GM18526 (cell line): ENCODE results near the gene DUSP22.

ENCODE experiments used
- POLR2A ChIP-seq: IDR thresholded peaks from 3 replicates; pipeline ENCODE4 v1.6.1; 2011; ENCODE audit not compliant: insufficient read length; ENCODE audit errors: extremely low read depth

The DUSP22 gene

DNA sequence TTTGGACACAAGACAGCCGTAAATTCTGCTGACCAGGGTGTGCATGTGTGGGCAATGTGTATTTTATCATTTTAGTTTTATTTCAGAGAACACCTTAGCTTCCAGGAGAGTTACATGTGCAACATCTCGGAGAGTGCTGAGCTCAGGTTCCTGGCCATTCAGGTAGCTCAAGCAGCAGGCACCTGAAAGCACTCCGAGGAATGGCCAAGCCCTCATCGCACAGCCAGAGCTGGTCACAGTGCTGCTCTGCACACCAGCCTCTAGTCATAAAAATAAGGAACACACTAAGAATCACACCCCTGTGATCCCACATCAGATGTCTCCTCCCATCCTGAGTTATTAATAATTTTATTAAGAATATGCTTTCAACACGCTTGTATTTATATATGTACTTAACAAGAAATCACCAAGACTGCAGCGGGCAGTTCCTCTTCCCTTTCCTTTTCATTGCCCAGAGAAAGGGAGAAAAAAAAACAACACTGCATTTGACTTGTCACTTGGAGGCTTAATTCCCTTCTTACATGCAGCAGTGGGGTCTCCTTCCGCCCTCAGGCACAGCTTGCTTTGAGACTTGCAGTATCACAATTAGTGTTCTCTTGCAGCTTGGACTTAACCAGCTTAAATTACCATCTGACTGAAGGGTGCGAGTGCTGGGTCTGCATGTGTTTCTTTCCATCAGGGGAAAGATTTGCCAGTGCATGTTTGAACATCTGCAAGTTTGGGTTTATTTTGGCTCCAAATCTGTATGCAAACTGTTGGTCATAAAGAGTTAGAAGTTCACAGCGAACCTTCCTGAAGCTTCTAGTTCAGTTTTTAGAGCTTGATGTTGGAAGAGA, 63.3 kb downstream of the DUSP22 start:
- no peak for TF ChIP-seq POLR2A

DNA sequence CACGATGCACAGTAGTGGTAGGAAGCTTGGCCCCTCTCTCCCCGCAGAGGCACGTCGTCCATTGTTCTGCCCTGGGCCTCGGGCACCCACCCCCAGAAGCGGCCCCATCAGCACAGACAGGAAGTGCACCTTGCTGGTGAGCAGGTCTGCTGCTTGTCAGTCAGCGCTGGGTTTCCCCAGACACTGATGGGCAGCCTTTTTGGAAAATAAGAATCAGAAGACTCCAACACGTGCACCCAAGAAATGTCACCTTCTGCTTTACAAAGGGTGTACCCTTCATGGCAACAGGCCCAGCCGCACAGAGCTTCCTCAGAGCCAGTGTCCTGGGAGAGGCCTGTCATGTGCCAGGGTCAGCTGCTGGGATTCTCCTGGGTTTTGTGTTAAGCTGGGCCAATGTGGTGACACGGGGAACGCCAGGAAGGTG, 64.6 kb downstream of the DUSP22 start:
- no peak for TF ChIP-seq POLR2A

DNA sequence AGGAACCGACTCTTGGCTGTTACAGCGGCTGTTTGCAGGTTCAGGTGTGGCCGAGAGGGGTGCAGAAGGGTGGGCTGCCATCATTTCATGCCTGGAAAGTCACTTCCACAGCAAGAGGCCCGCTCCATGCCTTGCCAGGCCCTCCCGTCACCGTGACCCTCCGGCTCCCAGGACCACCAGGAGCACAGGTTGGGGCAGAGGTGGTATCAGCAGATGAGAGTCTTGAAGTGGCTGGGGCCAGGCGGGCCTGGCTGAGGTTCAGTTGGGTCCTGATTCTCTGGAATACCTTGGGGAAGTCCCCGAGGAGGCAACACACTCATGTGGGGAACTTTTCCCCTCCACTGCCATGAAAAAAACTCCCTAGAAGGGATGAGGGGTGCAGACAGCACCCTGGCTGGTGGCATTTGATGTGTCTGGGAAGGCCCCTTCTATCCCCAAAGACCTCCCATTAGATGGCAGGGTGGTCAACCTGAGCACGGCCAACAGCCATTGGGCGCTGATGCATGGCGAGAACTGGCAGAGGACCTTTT, 65.0 kb downstream of the DUSP22 start:
- no peak for TF ChIP-seq POLR2A

DNA sequence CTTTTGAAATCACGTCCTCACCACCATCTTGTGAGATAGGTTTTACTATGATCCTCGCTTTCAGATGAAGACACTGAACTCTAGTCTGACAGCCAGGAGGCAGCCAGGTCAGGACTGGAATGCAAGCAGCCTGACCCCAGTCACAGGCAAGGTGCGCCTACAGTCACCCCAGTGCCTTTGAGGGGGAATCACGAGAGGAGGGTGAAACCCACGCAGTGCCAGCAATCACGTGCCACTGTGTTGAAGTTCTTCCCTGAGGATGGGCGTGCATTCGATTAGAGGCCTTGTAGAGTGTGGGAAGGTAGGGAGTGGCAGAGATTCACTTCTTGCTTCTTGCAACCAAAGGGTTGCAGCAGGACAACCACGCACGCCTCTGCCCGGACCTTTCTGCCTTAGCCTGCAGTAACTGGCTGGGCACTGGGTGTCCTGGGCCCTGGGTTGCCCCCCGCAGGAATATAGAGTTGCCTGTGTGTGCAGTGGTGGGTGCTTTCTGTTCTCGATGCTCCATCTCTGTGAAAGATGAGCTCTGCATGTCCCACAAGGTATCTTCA, 65.6 kb downstream of the DUSP22 start:
- TF ChIP-seq POLR2A: no peak

DNA sequence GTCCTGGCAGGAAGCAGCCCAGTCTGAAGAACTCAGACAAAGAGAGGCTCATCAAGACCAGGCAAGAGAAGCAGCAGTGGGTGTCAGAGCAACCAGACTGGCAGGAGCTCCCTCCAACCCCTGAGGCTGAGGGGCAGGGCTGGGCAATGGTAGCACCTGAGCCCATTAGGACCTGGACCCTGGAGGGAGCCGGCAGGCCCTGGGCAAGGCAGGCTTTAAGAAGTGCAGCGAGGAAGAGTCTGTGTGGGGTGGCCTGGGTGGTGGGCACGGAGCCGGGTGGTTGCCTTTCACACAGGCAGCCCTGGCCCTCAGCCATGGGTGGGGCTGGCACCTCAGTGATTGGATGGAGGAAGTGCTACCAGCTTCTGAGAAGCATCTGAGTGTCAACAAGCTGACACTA, 66.1 kb downstream of the DUSP22 start:
- TF ChIP-seq POLR2A: no peak

DNA sequence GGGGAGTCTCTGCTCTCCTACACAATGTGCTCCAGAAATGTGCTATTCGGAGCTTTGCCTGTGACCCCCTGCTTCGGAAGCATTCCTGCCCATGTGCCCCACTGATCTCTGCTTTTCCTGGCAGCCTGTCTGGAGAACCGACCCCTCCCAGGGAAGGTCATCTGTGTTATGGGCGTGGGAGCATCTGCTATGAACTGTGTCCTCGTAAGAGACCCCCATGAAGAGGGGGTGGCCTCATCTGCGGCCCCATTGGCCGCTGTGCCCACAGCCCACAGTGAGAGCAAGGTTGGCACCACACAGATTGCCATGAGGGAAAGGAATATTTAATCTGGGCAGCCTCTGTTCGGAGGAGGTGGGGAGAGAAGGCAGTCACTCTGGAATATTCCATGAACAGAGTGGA, 66.6 kb downstream of the DUSP22 start:
- no peak for TF ChIP-seq POLR2A

DNA sequence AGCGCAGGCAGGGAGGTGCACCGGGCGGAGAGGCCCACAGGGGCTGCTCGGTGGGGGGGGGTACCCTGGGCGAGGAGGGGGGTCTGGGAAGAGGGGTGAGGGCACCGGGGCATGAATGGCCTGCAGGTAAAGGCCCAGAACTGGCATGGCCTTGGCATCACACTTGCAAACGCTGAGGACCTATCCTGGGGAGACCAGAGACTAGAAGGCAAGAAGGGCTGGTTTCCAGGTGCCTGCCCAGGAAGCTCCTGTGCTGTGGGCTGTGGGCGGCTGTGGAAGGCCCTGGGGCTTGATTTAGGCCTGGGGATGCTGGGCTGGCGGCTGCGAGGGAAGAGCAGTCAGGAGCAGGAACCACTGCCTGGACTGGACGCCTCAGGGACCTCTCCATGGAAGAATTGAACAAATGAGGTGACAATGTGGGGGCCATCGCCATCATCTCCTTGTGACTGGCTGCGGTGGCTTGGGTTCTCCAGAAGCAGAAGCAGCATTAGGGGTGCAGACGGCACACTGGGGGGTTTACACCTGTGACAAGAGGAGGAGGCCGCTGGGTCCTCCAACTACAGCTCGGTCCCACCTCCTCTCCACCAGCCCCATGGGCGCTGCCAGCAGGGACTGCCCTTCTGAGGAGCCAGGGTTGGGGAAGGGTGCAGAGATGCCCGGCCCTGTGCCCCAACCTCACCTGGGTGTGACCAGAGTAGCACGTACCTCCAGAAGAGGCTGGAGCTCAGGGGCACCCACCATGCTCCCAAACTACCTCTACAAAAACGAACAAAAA, 67.2 kb downstream of the DUSP22 start:
- TF ChIP-seq POLR2A: no peak

DNA sequence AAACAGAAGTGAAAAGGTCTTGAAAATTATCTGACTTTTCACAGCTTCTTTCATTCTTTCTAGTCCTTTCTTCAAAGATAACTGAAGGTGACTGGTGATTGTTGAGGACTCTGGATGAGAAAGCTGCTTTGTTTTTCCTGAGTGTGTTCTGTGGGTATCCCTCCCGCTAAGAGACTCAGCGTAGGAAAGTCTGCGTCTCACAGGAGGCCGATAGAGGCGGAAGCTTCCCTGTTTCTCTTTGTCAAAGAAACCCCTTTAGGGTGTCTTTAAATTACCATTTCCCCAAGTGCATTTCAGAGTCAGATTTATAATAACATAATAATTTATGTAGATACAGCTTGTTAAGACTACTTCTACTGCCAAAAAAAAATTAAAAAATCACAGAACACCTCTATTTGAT, 68.1 kb downstream of the DUSP22 start:
- no peak for TF ChIP-seq POLR2A

DNA sequence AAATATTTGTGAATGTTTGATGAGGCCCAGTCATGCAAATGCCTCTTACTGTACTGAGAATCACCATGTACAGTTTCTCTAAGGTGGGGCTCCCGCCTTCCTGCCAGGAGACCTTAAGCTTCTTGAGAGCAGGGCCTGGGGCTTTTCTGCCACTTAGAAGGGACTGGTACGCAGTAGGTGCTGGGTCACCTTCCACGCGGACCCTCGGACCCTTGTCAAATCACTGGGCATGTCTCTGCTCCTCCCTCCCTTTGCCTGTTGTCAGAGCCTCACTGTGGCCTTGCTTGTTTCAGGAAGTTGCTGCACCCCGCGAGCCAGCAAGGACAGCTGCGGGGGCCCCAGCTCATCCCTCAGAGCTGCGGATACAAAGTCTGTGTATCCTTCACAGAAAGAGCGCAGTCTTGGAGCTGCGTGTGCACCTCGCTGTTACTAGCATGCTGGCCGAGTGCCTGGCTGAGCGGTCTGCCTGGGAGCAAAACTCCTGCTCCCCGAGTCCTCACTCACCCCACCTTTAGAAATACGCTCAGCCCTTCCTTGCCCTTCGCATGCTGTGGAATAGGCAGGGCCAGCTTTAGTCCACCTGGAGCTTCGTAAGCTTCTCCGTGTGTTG, 68.6 kb downstream of the DUSP22 start:
- no peak for TF ChIP-seq POLR2A

DNA sequence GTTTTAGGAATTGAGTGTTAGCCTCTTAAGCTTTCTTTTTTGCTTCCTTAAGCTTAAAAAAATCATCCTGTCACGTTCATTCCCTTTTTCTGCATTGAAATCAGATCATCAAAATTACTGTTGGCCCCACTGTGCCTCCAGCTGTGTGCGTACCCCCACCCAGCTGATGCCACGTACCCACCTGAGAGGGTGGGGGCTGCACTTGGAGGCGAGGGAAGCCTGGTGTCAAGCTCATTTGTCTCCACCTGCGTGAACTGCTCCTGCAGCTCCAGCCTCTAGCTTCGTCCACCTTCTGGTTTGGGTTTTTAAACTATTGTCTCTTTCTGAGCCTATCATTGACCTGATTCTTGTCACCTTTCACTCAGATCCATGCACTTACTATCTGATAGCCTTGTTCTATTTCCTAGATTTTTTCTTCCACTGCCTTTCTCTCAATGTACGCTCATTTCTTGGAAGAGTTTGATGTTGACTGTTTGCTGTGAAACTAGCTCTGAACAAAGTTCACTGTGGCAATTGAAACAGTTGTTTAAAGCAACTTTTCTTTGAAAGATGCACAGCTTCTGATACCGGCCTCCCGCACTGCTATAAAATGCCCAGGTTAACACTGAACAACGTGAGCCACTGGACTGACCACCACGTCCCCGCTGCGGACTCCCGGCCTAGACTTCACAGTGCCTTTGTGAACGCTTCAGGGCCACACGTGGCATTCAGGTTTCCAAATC, 69.3 kb downstream of the DUSP22 start:
- no peak for TF ChIP-seq POLR2A

DNA sequence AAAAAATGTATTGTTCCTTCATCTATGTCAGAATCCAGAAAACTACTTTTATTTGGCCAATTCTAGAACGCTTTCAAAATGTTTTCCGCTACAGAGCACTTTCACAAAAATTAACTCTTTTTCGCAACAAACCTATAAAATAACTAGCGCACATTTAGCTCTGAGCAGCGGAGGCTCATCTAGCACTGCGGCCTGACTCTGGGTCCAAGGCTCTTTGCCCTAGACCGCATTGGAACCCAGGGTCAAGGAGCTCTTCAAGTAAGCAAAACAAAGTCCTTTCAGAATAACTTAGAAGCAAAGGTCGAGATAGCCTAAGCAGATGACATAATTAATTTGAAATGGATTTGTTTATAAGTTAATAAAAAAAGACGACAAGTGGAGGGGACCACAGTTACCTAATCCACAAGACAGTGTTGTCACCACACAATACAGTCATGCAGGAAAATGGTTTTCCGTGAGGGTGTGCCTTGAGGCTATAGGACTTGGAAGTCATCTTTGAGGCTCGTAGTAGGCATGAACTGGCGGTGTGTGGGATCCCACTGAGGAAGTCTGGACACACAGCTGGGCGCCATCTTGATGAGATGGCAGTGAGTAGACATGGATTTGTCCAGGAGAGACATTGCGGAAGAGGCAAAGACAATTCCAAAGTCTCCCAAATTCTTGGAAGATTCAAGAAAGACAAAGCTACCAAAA, 70.1 kb downstream of the DUSP22 start:
- no peak for TF ChIP-seq POLR2A

DNA sequence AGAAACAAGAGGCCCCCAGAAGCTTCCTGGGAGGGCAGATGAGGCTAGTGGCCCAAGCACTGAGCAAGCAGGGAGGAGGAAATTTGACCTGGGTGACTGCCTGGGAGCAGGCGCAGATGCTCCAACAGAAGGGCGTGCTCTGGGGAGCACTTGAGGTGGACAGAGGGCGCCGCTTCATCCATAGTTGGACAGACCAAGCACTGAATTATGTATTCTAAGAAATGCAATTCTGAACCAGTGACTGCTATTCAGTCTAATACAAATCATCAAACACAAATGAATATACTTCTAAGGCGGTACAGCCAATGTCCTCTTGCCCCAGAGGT, 70.6 kb downstream of the DUSP22 start:
- no peak for TF ChIP-seq POLR2A

DNA sequence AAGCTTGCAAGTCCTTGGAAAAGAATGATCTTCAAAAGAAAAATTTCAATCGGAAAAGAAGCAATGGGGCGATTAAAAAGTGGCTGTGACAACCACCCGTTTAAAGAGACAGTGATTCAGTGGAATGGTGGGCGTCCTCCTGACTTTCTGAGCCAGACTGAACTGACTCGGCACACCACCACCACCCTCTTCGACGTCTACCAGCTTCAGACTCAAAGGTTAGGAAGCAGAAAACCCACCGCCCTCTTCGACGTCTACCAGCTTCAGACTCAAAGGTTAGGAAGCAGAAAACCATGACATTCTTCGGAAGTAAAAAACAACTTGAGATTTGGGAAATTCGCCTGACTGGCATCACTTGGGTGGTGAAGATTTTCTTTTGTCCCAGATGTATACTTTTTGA, 71.0 kb downstream of the DUSP22 start:
- no peak for TF ChIP-seq POLR2A

DNA sequence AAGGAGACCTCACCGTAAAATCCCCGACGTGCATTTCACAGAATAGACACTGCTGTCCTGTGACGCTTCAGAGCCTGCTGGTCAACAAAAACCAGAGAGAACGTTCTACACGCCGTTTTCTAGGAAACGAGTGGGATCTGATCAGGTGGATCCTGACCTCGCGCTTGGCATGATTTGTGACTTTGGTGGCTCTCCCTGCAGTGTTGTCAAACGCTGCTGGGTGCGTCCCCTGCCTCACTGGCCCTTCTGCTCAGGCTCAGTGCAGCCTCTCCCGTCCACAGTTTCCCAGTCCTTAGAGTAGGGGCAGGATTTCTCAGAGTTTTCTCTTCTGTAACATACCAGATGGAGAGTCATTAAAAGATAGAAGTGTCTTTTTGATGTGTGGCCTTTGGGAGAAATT, 71.6 kb downstream of the DUSP22 start:
- no peak for TF ChIP-seq POLR2A
